ENCODE measurements around the gene TMEM94. TPM values are rescaled to one million over a fixed set of nuclear protein-coding genes. Genes with fewer than 3 reads are reported as not detected.

The TMEM94 gene
- total and polyA plus RNA-seq, 2 of the 4 experiments (the other 2 are of a cell fraction) = 8.4 to 64.7 TPM

- TF ChIP-seq, protein P1, sequence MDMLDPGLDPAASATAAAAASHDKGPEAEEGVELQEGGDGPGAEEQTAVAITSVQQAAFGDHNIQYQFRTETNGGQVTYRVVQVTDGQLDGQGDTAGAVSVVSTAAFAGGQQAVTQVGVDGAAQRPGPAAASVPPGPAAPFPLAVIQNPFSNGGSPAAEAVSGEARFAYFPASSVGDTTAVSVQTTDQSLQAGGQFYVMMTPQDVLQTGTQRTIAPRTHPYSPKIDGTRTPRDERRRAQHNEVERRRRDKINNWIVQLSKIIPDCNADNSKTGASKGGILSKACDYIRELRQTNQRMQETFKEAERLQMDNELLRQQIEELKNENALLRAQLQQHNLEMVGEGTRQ (IDR thresholded peaks at IDR 0.05; ENCODE audit: low read depth, low read length) = no peak
Observed at GRCh38 chr17:75411328-75412067, 44.9 kb upstream of the TMEM94 start (continued).

All from IMR-90 (cell line).